Stomach (tissue), 4 donors: ENCODE measurements around the gene RFX3.

Experiments
- CTCF ChIP-seq, 7 experiments: fragments of 450-650 bp in 4 of 7; fragments of 200-600 bp in 3 of 7; sonication (generic) in 3 of 7; IDR thresholded peaks; one replicate each; pipeline ENCODE4 v1.5.1; 2016 to 2019; ENCODE audit warnings: antibody characterized with exemption in 7 of 7, control low read depth in 2 of 7, mild to moderate bottlenecking in 1 of 7
- POLR2A ChIP-seq, 4 donors: fragments of 450-650 bp; IDR thresholded peaks; one replicate each; pipeline ENCODE4 v1.6.1; 2016; ENCODE audit warnings: antibody characterized with exemption in 4 of 4, control low read depth in 2 of 4, mild to moderate bottlenecking in 1 of 4, moderate library complexity in 1 of 4
- POLR2AphosphoS5 ChIP-seq, 3 donors: sonication (generic); formaldehyde crosslinking; IDR thresholded peaks; one replicate each; pipeline ENCODE4 v1.6.1; 2016; ENCODE audit warnings: antibody characterized with exemption in 3 of 3

DNA sequence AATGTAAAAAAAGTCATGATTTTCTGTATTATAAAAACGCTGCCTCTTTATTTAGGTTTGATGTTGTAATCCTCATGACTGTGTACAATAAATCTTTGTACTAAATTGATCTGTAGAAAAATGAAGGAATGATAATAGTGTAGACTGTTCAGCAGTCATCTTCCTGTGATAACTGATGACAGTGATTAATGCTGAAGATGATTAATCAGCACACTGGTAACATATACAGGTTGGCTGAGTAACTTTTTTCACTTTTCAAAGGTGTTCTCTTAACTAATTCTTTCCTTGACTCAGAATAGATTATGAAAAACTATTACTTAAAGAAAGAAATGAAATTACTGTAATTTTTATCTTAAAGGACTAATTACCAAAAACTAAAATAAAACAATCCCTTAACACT, 122.5 kb downstream of the RFX3 start:
- TF ChIP-seq CTCF (IDR thresholded peaks at IDR 0.05) (no peak), POLR2A (IDR thresholded peaks at IDR 0.05) (no peak), POLR2AphosphoS5 (IDR thresholded peaks at IDR 0.05) (no peak)
